A673 (cell line): ENCODE data around the gene FNDC3B.

ENCODE experiments used
- EZH2 ChIP-seq: fragments of 200-600 bp; sonication (generic); IDR thresholded peaks from 2 replicates; pipeline ENCODE4 v1.6.1; 2017; ENCODE audit warnings: borderline replicate concordance, low read depth, mild to moderate bottlenecking, mixed read lengths, antibody characterized with exemption, low read length; ENCODE audit not compliant: poor library complexity, severe bottlenecking
- TF ChIP-seq, protein P1 (sequence below): fragments of 300-800, 200-600 bp; sonication (generic); conservative IDR thresholded peaks from 2 replicates; pipeline ENCODE4 v1.5.1; 2017; ENCODE audit warnings: low read depth, mild to moderate bottlenecking, antibody characterized with exemption, low read length, moderate library complexity, mixed read lengths

DNA sequence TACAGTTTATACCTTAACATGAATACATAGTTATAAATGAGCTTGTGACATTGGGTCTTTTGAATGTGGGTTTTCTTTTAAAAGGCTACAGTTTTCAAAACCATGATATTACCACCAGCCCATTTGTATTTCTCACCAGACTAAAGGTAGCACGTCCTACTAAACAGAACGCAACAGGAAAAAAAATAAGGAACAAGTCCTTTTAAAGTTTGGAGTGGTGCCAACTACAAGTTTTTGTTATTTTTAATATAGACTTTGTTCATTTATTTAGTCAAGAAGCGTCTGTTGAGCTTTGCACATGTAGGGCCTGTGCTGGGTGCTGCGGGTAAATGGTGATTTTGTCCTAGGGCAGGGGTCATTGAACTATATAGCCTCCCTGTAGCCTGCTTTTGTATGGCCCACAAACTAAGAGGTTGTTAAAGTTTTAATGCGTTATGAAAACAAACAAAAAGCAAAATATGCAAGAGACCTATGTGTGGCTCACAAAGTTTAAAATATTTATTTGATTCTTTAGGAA, 244.5 kb downstream of the FNDC3B start:
- TF ChIP-seq, protein P1, sequence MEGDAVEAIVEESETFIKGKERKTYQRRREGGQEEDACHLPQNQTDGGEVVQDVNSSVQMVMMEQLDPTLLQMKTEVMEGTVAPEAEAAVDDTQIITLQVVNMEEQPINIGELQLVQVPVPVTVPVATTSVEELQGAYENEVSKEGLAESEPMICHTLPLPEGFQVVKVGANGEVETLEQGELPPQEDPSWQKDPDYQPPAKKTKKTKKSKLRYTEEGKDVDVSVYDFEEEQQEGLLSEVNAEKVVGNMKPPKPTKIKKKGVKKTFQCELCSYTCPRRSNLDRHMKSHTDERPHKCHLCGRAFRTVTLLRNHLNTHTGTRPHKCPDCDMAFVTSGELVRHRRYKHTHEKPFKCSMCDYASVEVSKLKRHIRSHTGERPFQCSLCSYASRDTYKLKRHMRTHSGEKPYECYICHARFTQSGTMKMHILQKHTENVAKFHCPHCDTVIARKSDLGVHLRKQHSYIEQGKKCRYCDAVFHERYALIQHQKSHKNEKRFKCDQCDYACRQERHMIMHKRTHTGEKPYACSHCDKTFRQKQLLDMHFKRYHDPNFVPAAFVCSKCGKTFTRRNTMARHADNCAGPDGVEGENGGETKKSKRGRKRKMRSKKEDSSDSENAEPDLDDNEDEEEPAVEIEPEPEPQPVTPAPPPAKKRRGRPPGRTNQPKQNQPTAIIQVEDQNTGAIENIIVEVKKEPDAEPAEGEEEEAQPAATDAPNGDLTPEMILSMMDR: no peak
- no peak for TF ChIP-seq EZH2
